GM18867 (cell line): ENCODE data around the gene EIF4E1B.

ENCODE experiments used
- ATAC-seq: cut with Tn5 transposase; IDR thresholded peaks from one replicate; pipeline ENCODE4 v1.9.1; 2021; ENCODE audit warnings: mild to moderate bottlenecking, moderate library complexity; ENCODE audit not compliant: unreplicated experiment

EIF4E1B gene

GRCh38 chr5:176606032-176606431, 24.4 kb upstream of the EIF4E1B start:
- no peak for ATAC-seq

GRCh38 chr5:176606875-176607274, 23.6 kb upstream of the EIF4E1B start:
- ATAC-seq, result no peak

GRCh38 chr5:176608142-176608705, 22.3 kb upstream of the EIF4E1B start:
- no peak for ATAC-seq

- ATAC-seq, result no peak
Observed at GRCh38 chr5:176608937-176609723, 21.3 kb upstream of the EIF4E1B start.

- peak; percentile 73 for ATAC-seq
Observed at GRCh38 chr5:176609724-176610434, 20.6 kb upstream of the EIF4E1B start, which contains the start of gene GPRIN1. TSS of gene GPRIN1 (minus strand) at chr5:176610156. CDS start at chr5:176599834, 10,322 bp downstream.

GRCh38 chr5:176610435-176610773, 20.1 kb upstream of the EIF4E1B start:
- no peak for ATAC-seq

- no peak for ATAC-seq
Observed at GRCh38 chr5:176611435-176611834, 19.0 kb upstream of the EIF4E1B start.

- no peak for ATAC-seq
Observed at GRCh38 chr5:176612008-176612407, 18.5 kb upstream of the EIF4E1B start.

GRCh38 chr5:176612855-176613254, 17.6 kb upstream of the EIF4E1B start:
- ATAC-seq, result no peak

GRCh38 chr5:176614805-176615478, 15.5 kb upstream of the EIF4E1B start:
- ATAC-seq, result no peak

- ATAC-seq, result no peak
Observed at GRCh38 chr5:176616511-176616910, 14.0 kb upstream of the EIF4E1B start.

- ATAC-seq, result no peak
Observed at GRCh38 chr5:176618783-176619182, 11.7 kb upstream of the EIF4E1B start.

GRCh38 chr5:176619203-176619568, 11.3 kb upstream of the EIF4E1B start:
- peak; percentile 86 for ATAC-seq

GRCh38 chr5:176619569-176620332, 10.7 kb upstream of the EIF4E1B start:
- no peak for ATAC-seq

- ATAC-seq, result no peak
Observed at GRCh38 chr5:176620333-176620981, 10.0 kb upstream of the EIF4E1B start.

GRCh38 chr5:176621661-176622079, 8.8 kb upstream of the EIF4E1B start:
- ATAC-seq, result no peak

- ATAC-seq, result no peak
Observed at GRCh38 chr5:176624142-176624541, 6.3 kb upstream of the EIF4E1B start.

GRCh38 chr5:176624938-176625337, 5.5 kb upstream of the EIF4E1B start:
- ATAC-seq, result no peak

GRCh38 chr5:176625512-176625911, 5.0 kb upstream of the EIF4E1B start:
- ATAC-seq, result no peak
